NCI-H82 treated with DMSO at 0.1 percent for 48 hours (cell line): Measurements from ENCODE around the gene KCTD17.

ENCODE experiments used
- DNase-seq: peaks from one replicate; lab custom pipeline; 2025; ENCODE audit not compliant: unreplicated experiment; lab: John Stamatoyannopoulos, UW

Gene KCTD17

GRCh38 chr22:37043209-37043827 is 8.2 kb upstream of the KCTD17 start:
- no peak for DNase-seq

- peak; percentile 7 for DNase-seq
These were observed 7.6 kb upstream of the KCTD17 start for GRCh38 chr22:37043828-37044538.

GRCh38 chr22:37044634-37045625 is 6.6 kb upstream of the KCTD17 start:
- no peak for DNase-seq

- DNase-seq = no peak
These were observed 5.6 kb upstream of the KCTD17 start for GRCh38 chr22:37045958-37046357.

GRCh38 chr22:37046589-37046988 is 5.0 kb upstream of the KCTD17 start:
- DNase-seq = no peak

GRCh38 chr22:37047006-37047405 is 4.5 kb upstream of the KCTD17 start:
- peak; percentile 86 for DNase-seq

- DNase-seq = no peak
These were observed 3.4 kb upstream of the KCTD17 start for GRCh38 chr22:37048133-37048532.

- DNase-seq = no peak
These were observed 2.3 kb upstream of the KCTD17 start for GRCh38 chr22:37049224-37049623.

GRCh38 chr22:37050913-37051312 is 629 bp upstream of the KCTD17 start:
- no peak for DNase-seq

GRCh38 chr22:37052386-37053309 is 1.1 kb downstream of the KCTD17 start:
- no peak for DNase-seq

GRCh38 chr22:37053310-37054055 is 1.9 kb downstream of the KCTD17 start:
- DNase-seq = no peak

GRCh38 chr22:37054056-37054395 is 2.5 kb downstream of the KCTD17 start:
- DNase-seq = peak; percentile 67

- peak; percentile 7 for DNase-seq
These were observed 3.2 kb downstream of the KCTD17 start for GRCh38 chr22:37054600-37055365.

GRCh38 chr22:37056246-37056645 is 4.7 kb downstream of the KCTD17 start:
- no peak for DNase-seq

- no peak for DNase-seq
These were observed 5.7 kb downstream of the KCTD17 start for GRCh38 chr22:37057226-37057625.

GRCh38 chr22:37057796-37058510 is 6.4 kb downstream of the KCTD17 start:
- no peak for DNase-seq

- DNase-seq = no peak
These were observed 7.6 kb downstream of the KCTD17 start for GRCh38 chr22:37058917-37059701.
